K562 (cell line): ENCODE results near the gene PDE3A. TPM values are rescaled to one million over a fixed set of nuclear protein-coding genes. Genes with fewer than 3 reads are reported as not detected.
"Not testable (repeated sequence)": the region's sequence is repeated elsewhere in the genome, so short reads cannot be mapped to it uniquely, and the experiment has no call there.

ENCODE experiments used
- ATAC-seq: fragments of 200-7000 bp; cut with Tn5 transposase; 3 replicates; pipeline ENCODE4 v1.9.1; 2020; ENCODE audit warnings: moderate library complexity
- BruUV-seq: library from RNA; stranded (reverse); fragments of 400-500 nt; replicated peaks from 2 replicates; lab custom pipeline; 2021; lab: Mats Ljungman, UMichigan
- CTCF ChIA-PET: fragments of 300-600 bp; formaldehyde crosslinking; extraction: SDS; loops from one replicate; lab custom pipeline; 2021; ENCODE audit warnings: low intra/inter-chr PET ratio; lab: Yijun Ruan, JAX
- POLR2A ChIA-PET: fragments of 300-600, 350-650 bp; sonication (Branson Sonifier 250); formaldehyde crosslinking; extraction: SDS; loops from one replicate; lab custom pipeline; 2021; ENCODE audit warnings: antibody characterized with exemption, inconsistent platforms; lab: Yijun Ruan, JAX
- DNase-seq, 4 experiments: peaks; one replicate each; pipeline versions ENCODE4 v3.0.0 to v3.0.0-alpha.2; 2011 to 2018; ENCODE audit warnings: low spot score in 3 of 4, mixed read lengths in 3 of 4; ENCODE audit errors: extremely low read depth in 1 of 4
- FAIRE-seq: peaks from 2 replicates; lab custom pipeline; 2011; peaks lifted over from hg19 to GRCh38; lab: Jason Lieb, UNC
- H2AFZ ChIP-seq: 2 replicates; pipeline ENCODE4 v1.6.0; 2011; ENCODE audit warnings: low read depth, low read length, control low read depth, inconsistent platforms
- H3K27ac ChIP-seq: fragments of 200-600 bp; 3 replicates; pipeline ENCODE4 v1.8.0; 2011; ENCODE audit warnings: low read depth, mild to moderate bottlenecking, control low read depth, inconsistent platforms, low read length, moderate library complexity, mixed read lengths; ENCODE audit errors: extremely low read depth
- H3K27me3 ChIP-seq, 2 experiments: fragments of 300-600 bp in 1 of 2; 2 replicates in 1 of 2; 3 replicates in 1 of 2; pipeline versions ENCODE4 v1.6.0 to v1.8.0; 2011; ENCODE audit warnings: inconsistent platforms in 2 of 2, low read length in 2 of 2, mild to moderate bottlenecking in 1 of 2, mixed read lengths in 1 of 2, moderate library complexity in 1 of 2; ENCODE audit not compliant: control insufficient read depth in 2 of 2, insufficient read depth in 2 of 2
- H3K36me3 ChIP-seq: fragments of 300-600 bp; 3 replicates; pipeline ENCODE4 v1.8.0; 2011; ENCODE audit warnings: mild to moderate bottlenecking, low read length, inconsistent platforms; ENCODE audit not compliant: control insufficient read depth, insufficient read depth
- H3K4me1 ChIP-seq, 2 experiments: fragments of 200-600 bp in 1 of 2; replicated peaks in 1 of 2; 2 replicates in 1 of 2; 3 replicates in 1 of 2; pipeline versions ENCODE4 v1.5.1 to v1.8.0; 2011; ENCODE audit warnings: inconsistent platforms in 2 of 2, low read length in 2 of 2, mild to moderate bottlenecking in 1 of 2, mixed read lengths in 1 of 2, moderate library complexity in 1 of 2; ENCODE audit not compliant: control insufficient read depth in 2 of 2, insufficient read depth in 2 of 2
- H3K4me2 ChIP-seq: 2 replicates; pipeline ENCODE4 v1.6.1; 2011; ENCODE audit warnings: low read length, control low read depth, inconsistent platforms, mixed read lengths; ENCODE audit not compliant: insufficient read depth
- H3K4me3 ChIP-seq: fragments of 200-600 bp; sonication (generic), shearing (Covaris generic); 2 replicates; pipeline ENCODE4 v1.5.1; 2016; ENCODE audit warnings: control low read depth, inconsistent platforms
- H3K79me2 ChIP-seq: fragments of 200-600 bp; 3 replicates; pipeline ENCODE4 v1.8.0; 2011; ENCODE audit warnings: low read length, inconsistent platforms; ENCODE audit not compliant: control insufficient read depth, insufficient read depth
- H3K9ac ChIP-seq, 2 experiments: 2 replicates each; pipeline versions ENCODE4 v1.6.0 to v1.6.1; 2011; ENCODE audit warnings: low read depth in 2 of 2, low read length in 2 of 2, control low read depth in 1 of 2, inconsistent platforms in 1 of 2, mild to moderate bottlenecking in 1 of 2, mixed read lengths in 1 of 2; ENCODE audit not compliant: insufficient read depth in 1 of 2
- H3K9me1 ChIP-seq: one replicate; pipeline ENCODE4 v1.6.0; 2011; ENCODE audit warnings: inconsistent platforms, mild to moderate bottlenecking, low read length, moderate library complexity; ENCODE audit not compliant: control insufficient read depth, insufficient read depth
- H3K9me3 ChIP-seq: replicated peaks from 2 replicates; pipeline ENCODE4 v1.5.1; 2011; ENCODE audit warnings: low read depth, low read length, inconsistent platforms; ENCODE audit not compliant: control insufficient read depth, insufficient read depth
- H4K20me1 ChIP-seq: replicated peaks from 2 replicates; pipeline ENCODE4 v1.6.1; 2011; ENCODE audit warnings: low read length, inconsistent platforms, mixed read lengths; ENCODE audit not compliant: control insufficient read depth, insufficient read depth
- BDP1 ChIP-seq: IDR thresholded peaks from 3 replicates; pipeline ENCODE4 v1.6.1; 2011; ENCODE audit not compliant: insufficient read length, insufficient read depth
- HNRNPLL ChIP-seq: fragments of 200-400 bp; formaldehyde crosslinking; IDR thresholded peaks from 2 replicates; pipeline ENCODE4 v1.6.1; 2017; ENCODE audit warnings: low read length, low read depth, mild to moderate bottlenecking; ENCODE audit not compliant: poor library complexity, severe bottlenecking
- POLR2B ChIP-seq: fragments of 450-650 bp; IDR thresholded peaks from 2 replicates; pipeline ENCODE4 v1.6.1; 2018; ENCODE audit warnings: low read depth; ENCODE audit not compliant: partially characterized antibody
- SP2 ChIP-seq: IDR thresholded peaks from 2 replicates; pipeline ENCODE4 v1.6.1; 2011; ENCODE audit warnings: mild to moderate bottlenecking, low read depth, low read length, moderate library complexity; ENCODE audit not compliant: poor library complexity, severe bottlenecking; ENCODE audit errors: extremely low read depth
- SPI1 ChIP-seq: IDR thresholded peaks from 2 replicates; pipeline ENCODE4 v1.6.1; 2011; ENCODE audit warnings: low read depth, low read length, control low read depth, borderline replicate concordance
- ZHX1 ChIP-seq: fragments of 150-350 bp; conservative IDR thresholded peaks from 2 replicates; pipeline ENCODE4 v1.6.1; 2014; ENCODE audit warnings: low read length
- ZNF23 ChIP-seq: fragments of 250-450 bp; sonication (Bioruptor Pico); IDR thresholded peaks from 2 replicates; pipeline ENCODE4 v1.4.0; 2020; ENCODE audit warnings: mild to moderate bottlenecking
- ZNF57 ChIP-seq: fragments of 450-650 bp; formaldehyde crosslinking; IDR thresholded peaks from 2 replicates; pipeline ENCODE4 v1.4.0; 2020; ENCODE audit warnings: mild to moderate bottlenecking, moderate library complexity
- WGBS: fragments of 100-300 bp; shearing (Covaris generic); methylation state at CpG from one replicate; pipeline ENCODE4 v1.1.6; 2016; ENCODE audit warnings: low coverage, mixed read lengths; ENCODE audit not compliant: insufficient coverage; ENCODE audit errors: missing lambda C conversion rate; 5-methylcytosine and 5-hydroxymethylcytosine counted together
- in situ Hi-C: fragments of 300-500 bp; cut with MboI; formaldehyde crosslinking; loops from 4 replicates; pipeline ENCODE4 v1.15.0; 2018; ENCODE audit warnings: inconsistent platforms, mixed read lengths
- intact Hi-C: fragments of 100-400 bp; cut with micrococcal nuclease; formaldehyde crosslinking; loops from 2 replicates; pipeline ENCODE4 v1.14.2; 2022
- polyA plus RNA-seq, 8 experiments: library from polyadenylated mRNA; depleted of rRNA in 4 of 8; stranded (reverse) in 5 of 8; unstranded in 3 of 8; fragments of >200 nt; fragmentation: Nextera tagmentation in 2 of 8; fragmentation: Illumina TruSeq in 1 of 8; extraction: Ambion mirVana in 2 of 8; extraction: Trizol in 1 of 8; gene quantifications; 2 replicates each; pipeline versions ENCODE4 v1.2.1 to v1.2.3, GENCODE V29; 2011 to 2014; ENCODE audit warnings: inconsistent platforms in 1 of 8, missing spikeins in 1 of 8
- total RNA-seq, 7 experiments: library from RNA; depleted of rRNA in 6 of 7; stranded (reverse); fragments of >200 nt in 6 of 7; fragmentation: Illumina TruSeq in 2 of 7; extraction: Trizol in 2 of 7; gene quantifications; 2 replicates each; pipeline versions ENCODE4 v1.2.1 to v1.2.3, GENCODE V29; 2011 to 2021; ENCODE audit warnings: low replicate concordance in 1 of 7

PDE3A gene
- total and polyA plus RNA-seq, 9 of the 15 experiments (the other 6 are each of a cell fraction or from before 2014, with no cell fraction given) = 0.02 TPM; not detected in 8

DNA sequence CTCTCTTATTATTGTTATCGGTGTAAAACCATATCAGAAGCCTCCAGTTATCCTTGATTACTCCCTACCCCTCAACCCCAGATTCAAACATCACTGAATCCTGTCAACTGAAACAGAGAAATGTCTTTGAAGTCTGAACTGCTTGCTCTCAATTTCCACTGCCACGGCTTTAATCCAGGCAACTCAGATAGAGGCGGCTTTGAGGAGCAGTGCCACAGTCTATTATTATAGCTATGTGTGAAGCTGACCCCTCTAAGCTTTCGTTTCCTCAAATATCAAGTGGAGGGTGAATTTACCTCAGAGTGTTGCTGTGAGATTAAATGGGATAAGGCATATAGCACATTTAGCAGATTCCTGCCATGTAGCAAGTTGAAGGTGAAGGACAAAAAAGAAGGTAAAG, 49.0 kb upstream of the PDE3A start (continued):
- no peak for TF ChIP-seq ZHX1
- no peak for TF ChIP-seq SP2
- no peak for TF ChIP-seq ZNF57 (CRISPR knock-in tag)
- TF ChIP-seq SPI1 = no peak

GRCh38 chr12:20320552-20320951, 47.8 kb upstream of the PDE3A start:
- H3K9me3 ChIP-seq = no peaks in the 10 kb centered on the region
- 8% methylated on average over 3 of the region's 4 CpGs for WGBS
- CTCF ChIA-PET = no interaction called here
- H3K36me3 ChIP-seq = no peaks in the 10 kb centered on the region
- intact Hi-C loops (no loop called here), in situ Hi-C loops (no loop called here)
- no peak overlapping the region for H3K27ac ChIP-seq
- no peaks in the 10 kb centered on the region for H3K79me2 ChIP-seq
- H3K4me3 ChIP-seq = no peak overlapping the region
- no peak overlapping the region for H2AFZ ChIP-seq
- no TSS peak for BruUV-seq
- H4K20me1 ChIP-seq = no peaks in the 10 kb centered on the region
- TF ChIP-seq ZNF23 (no peak), BDP1 (no peak), HNRNPLL (no peak), POLR2B (no peak)
- H3K4me1 ChIP-seq = no peaks in the 10 kb centered on the region
- no peak overlapping the region for H3K9ac ChIP-seq
- ATAC-seq = no peak
- H3K4me2 ChIP-seq = no peak overlapping the region
- no peak for FAIRE-seq
- H3K27me3 ChIP-seq = no peaks in the 10 kb centered on the region
- H3K9me1 ChIP-seq = no peaks in the 10 kb centered on the region
- POLR2A ChIA-PET = no interaction called here
- no peak for DNase-seq

- H4K20me1 ChIP-seq, H3K27ac ChIP-seq, H3K27me3 ChIP-seq, POLR2A ChIA-PET, BruUV-seq, H3K79me2 ChIP-seq, H3K9me3 ChIP-seq, FAIRE-seq, H2AFZ ChIP-seq, H3K4me1 ChIP-seq, H3K4me3 ChIP-seq, H3K9me1 ChIP-seq, H3K36me3 ChIP-seq, DNase-seq, H3K9ac ChIP-seq, H3K4me2 ChIP-seq, ATAC-seq, in situ Hi-C loops, CTCF ChIA-PET, intact Hi-C loops: not testable (repeated sequence)
- 12% methylated on average over 4 of the region's 4 CpGs for WGBS
Observed at GRCh38 chr12:20330826-20331505, 37.4 kb upstream of the PDE3A start.
